ENCODE data around the gene CCDC126.

Gene CCDC126, protein sequence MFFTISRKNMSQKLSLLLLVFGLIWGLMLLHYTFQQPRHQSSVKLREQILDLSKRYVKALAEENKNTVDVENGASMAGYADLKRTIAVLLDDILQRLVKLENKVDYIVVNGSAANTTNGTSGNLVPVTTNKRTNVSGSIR

DNA sequence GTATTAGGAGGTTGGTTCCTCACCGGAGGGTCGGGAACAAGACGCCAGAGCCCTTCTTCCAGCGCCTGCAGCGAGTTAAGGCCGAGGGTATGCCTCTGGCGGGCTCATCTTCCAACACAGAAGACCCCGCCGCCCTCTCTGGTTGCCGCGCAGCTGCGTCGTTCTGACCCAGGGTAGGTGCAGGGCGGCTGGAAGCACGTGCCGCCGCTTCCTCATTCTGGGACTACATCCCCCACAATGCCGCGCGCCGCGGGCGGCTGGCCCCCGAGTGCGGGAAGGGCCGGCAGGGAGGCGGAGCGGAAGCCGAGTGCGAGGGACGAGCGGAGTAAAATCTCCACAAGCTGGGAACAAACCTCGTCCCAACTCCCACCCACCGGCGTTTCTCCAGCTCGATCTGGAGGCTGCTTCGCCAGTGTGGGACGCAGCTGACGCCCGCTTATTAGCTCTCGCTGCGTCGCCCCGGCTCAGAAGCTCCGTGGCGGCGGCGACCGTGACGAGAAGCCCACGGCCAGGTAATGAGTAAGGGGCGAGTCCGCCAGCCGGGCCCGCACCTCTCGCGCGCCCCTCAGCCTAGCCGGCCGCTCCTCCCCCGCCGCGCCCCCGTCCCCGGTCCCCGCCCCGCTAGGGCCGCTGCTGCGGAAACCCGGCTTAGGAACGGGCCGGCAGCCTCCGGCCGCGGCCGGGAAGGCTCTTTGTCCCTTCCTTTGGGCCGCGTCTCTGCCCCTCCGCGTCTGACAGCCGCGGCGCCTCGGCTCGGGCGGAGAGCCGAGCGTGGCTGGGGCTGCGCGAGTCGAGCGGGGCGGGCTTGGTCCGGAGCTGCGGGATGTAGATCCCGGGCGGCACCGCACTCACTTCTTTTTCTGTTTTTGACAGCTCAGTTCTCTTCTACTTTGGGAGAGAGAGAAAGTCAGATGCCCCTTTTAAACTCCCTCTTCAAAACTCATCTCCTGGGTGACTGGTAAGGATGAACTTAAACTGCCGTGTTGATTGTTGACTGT lies at the start of gene CCDC126:
Gene CCDC126 (plus strand): TSS at position 289 of the 998 bp plus-strand sequence. CDS start 13,934 bp downstream, outside the sequence.
- H3K9ac ChIP-seq (ENCODE audit: low read depth, low read length), result peak within 1 kb of the TSS; percentile 60
- H4K20me1 ChIP-seq (ENCODE audit: insufficient read depth, low read length), result no peaks in the 10 kb centered on the region
- TF ChIP-seq CTCF (IDR thresholded peaks at IDR 0.05; ENCODE audit: borderline replicate concordance, extremely low read depth, low read length, poor library complexity, severe bottlenecking) (no peak), EZH2 (IDR thresholded peaks at IDR 0.05; ENCODE audit: borderline replicate concordance, low read depth, low read length, severe bottlenecking) (no peak)
- peak within 1 kb of the TSS; percentile 85 for H2AFZ ChIP-seq (ENCODE audit: low read depth, low read length)
- H3K79me2 ChIP-seq (ENCODE audit: insufficient read depth, low read length), result peaks cover 2% of the 10 kb centered on the region; the same call in 1 of the 2 replicates
- H3K36me3 ChIP-seq (ENCODE audit: insufficient read depth, low read length), result no peaks in the 10 kb centered on the region
- peak; percentile 84 for DNase-seq
- peak; percentile 97 for ATAC-seq (ENCODE audit: insufficient read depth, low read depth)
- no peaks in the 10 kb centered on the region for H3K9me3 ChIP-seq (ENCODE audit: insufficient read depth, low read length, severe bottlenecking)
- peak within 1 kb of the TSS; percentile 38 to 66 for H3K4me3 ChIP-seq (ENCODE audit: low read depth in 1 of 2, low read length in 2 of 2)
- peaks cover 23% of the 10 kb centered on the region for H3K4me1 ChIP-seq (ENCODE audit: insufficient read depth, low read length)
- peak within 1 kb of the TSS; percentile 81 for H3K4me2 ChIP-seq (ENCODE audit: insufficient read depth, low read length)
- peak within 1 kb of the TSS; percentile 16 for H3K27ac ChIP-seq (ENCODE audit: low read length)
- H3K27me3 ChIP-seq (ENCODE audit: insufficient read depth, low read length, poor library complexity), result peaks cover 4% of the 10 kb centered on the region

DNA sequence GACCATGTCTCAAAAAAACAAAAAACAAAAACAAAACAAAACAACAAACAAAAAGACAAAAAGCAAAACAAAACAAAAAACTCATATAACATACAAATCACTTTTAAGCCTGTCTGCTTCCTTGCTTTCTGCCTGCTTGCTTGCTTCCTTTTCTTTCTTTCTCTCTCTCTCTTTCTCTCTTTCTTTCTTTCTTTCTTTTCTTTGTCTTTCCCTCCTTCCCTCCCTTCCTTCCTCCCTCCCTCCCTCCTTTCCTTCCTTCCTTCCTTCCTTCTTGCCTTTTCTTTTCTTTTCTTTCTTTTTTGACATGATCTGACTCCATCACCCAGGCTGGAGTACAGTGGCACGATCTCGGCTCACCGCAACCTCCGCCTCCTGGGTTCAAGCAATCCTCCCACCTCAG lies 49.5 kb upstream of the CCDC126 start:
- H3K4me3 ChIP-seq (ENCODE audit: low read depth in 1 of 2, low read length in 2 of 2), result no peak overlapping the region
- H3K36me3 ChIP-seq (ENCODE audit: insufficient read depth, low read length), result no peaks in the 10 kb centered on the region
- H3K4me2 ChIP-seq (ENCODE audit: insufficient read depth, low read length), result no peak overlapping the region
- H4K20me1 ChIP-seq (ENCODE audit: insufficient read depth, low read length), result no peaks in the 10 kb centered on the region
- no peak overlapping the region for H2AFZ ChIP-seq (ENCODE audit: low read depth, low read length)
- ATAC-seq (ENCODE audit: insufficient read depth, low read depth) (no peak), DNase-seq (no peak)
- H3K27ac ChIP-seq (ENCODE audit: low read length), result no peak overlapping the region
- peaks cover 5% of the 10 kb centered on the region for H3K27me3 ChIP-seq (ENCODE audit: insufficient read depth, low read length, poor library complexity)
- no peaks in the 10 kb centered on the region for H3K9me3 ChIP-seq (ENCODE audit: insufficient read depth, low read length, severe bottlenecking)
- no peak overlapping the region for H3K9ac ChIP-seq (ENCODE audit: low read depth, low read length)
- no peaks in the 10 kb centered on the region for H3K4me1 ChIP-seq (ENCODE audit: insufficient read depth, low read length)
- TF ChIP-seq EZH2 (IDR thresholded peaks at IDR 0.05; ENCODE audit: borderline replicate concordance, low read depth, low read length, severe bottlenecking) (no peak), CTCF (IDR thresholded peaks at IDR 0.05; ENCODE audit: borderline replicate concordance, extremely low read depth, low read length, poor library complexity, severe bottlenecking) (no peak)
- no peaks in the 10 kb centered on the region for H3K79me2 ChIP-seq (ENCODE audit: insufficient read depth, low read length)

GRCh38 chr7:23558303-23558702 lies 38.9 kb upstream of the CCDC126 start:
- Histone ChIP-seq H3K4me3 (ENCODE audit: low read depth in 1 of 2, low read length in 2 of 2) (no peak overlapping the region), H3K4me1 (ENCODE audit: insufficient read depth, low read length) (no peaks in the 10 kb centered on the region), H3K27me3 (ENCODE audit: insufficient read depth, low read length, poor library complexity) (peaks cover 12% of the 10 kb centered on the region), H3K4me2 (ENCODE audit: insufficient read depth, low read length) (no peak overlapping the region), H3K79me2 (ENCODE audit: insufficient read depth, low read length) (no peaks in the 10 kb centered on the region), H3K36me3 (ENCODE audit: insufficient read depth, low read length) (no peaks in the 10 kb centered on the region), H2AFZ (ENCODE audit: low read depth, low read length) (no peak overlapping the region), H3K9me3 (ENCODE audit: insufficient read depth, low read length, severe bottlenecking) (no peaks in the 10 kb centered on the region), H4K20me1 (ENCODE audit: insufficient read depth, low read length) (no peaks in the 10 kb centered on the region), H3K9ac (ENCODE audit: low read depth, low read length) (no peak overlapping the region), H3K27ac (ENCODE audit: low read length) (no peak overlapping the region)
- DNase-seq (no peak), ATAC-seq (ENCODE audit: insufficient read depth, low read depth) (no peak)
- TF ChIP-seq EZH2 (IDR thresholded peaks at IDR 0.05; ENCODE audit: borderline replicate concordance, low read depth, low read length, severe bottlenecking) (no peak), CTCF (IDR thresholded peaks at IDR 0.05; ENCODE audit: borderline replicate concordance, extremely low read depth, low read length, poor library complexity, severe bottlenecking) (no peak)
